Activated T-helper 9 cell treated with anti-CD3 and anti-CD28 coated beads, Interleukin-2, amount 50 U/mL, for 16 hours (primary cell): ENCODE measurements around the gene FGFR2.

ENCODE experiments used
- DNase-seq: peaks from one replicate; pipeline ENCODE4 v3.0.0-alpha.2; 2020; ENCODE audit warnings: low read depth

Gene FGFR2

GRCh38 chr10:121452581-121452980 lies 145.7 kb downstream of the FGFR2 start:
- no peak for DNase-seq

GRCh38 chr10:121450247-121450646 lies 148.0 kb downstream of the FGFR2 start:
- DNase-seq = no peak

GRCh38 chr10:121449482-121449924 lies 148.7 kb downstream of the FGFR2 start:
- no peak for DNase-seq

- DNase-seq = no peak
Measured at GRCh38 chr10:121448766-121449421, 149.3 kb downstream of the FGFR2 start.

- DNase-seq = no peak
Measured at GRCh38 chr10:121444520-121445165, 153.6 kb downstream of the FGFR2 start.

GRCh38 chr10:121442086-121442935 lies 155.9 kb downstream of the FGFR2 start:
- no peak for DNase-seq

- DNase-seq = no peak
Measured at GRCh38 chr10:121440461-121440860, 157.8 kb downstream of the FGFR2 start.

GRCh38 chr10:121438333-121438732 lies 159.9 kb downstream of the FGFR2 start:
- no peak for DNase-seq

- DNase-seq = no peak
Measured at GRCh38 chr10:121437596-121437995, 160.6 kb downstream of the FGFR2 start.

- DNase-seq = no peak
Measured at GRCh38 chr10:121436630-121437341, 161.5 kb downstream of the FGFR2 start.

GRCh38 chr10:121436281-121436629 lies 162.0 kb downstream of the FGFR2 start:
- no peak for DNase-seq

GRCh38 chr10:121435099-121435875 lies 163.0 kb downstream of the FGFR2 start:
- no peak for DNase-seq

- DNase-seq = no peak
Measured at GRCh38 chr10:121433965-121434364, 164.3 kb downstream of the FGFR2 start.

GRCh38 chr10:121428867-121429266 lies 169.4 kb downstream of the FGFR2 start:
- DNase-seq = no peak
